ENCODE data around the gene PAFAH1B2.

PAFAH1B2 gene

DNA sequence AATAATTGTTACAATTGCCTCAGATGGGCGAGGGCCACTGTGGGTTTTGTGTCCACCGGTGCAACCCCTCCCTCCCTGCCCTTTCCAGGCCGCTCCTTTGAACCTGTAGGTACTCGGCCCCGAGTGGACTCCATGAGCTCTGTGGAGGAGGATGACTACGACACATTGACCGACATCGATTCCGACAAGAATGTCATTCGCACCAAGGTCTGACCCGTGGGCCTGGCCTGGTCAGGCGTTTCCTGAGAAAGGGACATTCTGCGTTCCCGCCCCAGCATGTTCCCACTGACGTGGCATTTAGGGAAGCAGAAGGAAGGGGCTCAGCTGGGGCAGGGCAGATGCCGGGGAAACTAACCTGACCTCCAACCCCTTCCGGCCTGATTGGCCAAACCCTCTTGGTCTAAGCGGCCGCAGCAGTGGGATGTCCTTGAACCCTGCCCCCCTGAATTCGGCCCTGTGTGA lies 44.6 kb downstream of the PAFAH1B2 start:
- DNase-seq (ENCODE audit: low read depth) = no peak

DNA sequence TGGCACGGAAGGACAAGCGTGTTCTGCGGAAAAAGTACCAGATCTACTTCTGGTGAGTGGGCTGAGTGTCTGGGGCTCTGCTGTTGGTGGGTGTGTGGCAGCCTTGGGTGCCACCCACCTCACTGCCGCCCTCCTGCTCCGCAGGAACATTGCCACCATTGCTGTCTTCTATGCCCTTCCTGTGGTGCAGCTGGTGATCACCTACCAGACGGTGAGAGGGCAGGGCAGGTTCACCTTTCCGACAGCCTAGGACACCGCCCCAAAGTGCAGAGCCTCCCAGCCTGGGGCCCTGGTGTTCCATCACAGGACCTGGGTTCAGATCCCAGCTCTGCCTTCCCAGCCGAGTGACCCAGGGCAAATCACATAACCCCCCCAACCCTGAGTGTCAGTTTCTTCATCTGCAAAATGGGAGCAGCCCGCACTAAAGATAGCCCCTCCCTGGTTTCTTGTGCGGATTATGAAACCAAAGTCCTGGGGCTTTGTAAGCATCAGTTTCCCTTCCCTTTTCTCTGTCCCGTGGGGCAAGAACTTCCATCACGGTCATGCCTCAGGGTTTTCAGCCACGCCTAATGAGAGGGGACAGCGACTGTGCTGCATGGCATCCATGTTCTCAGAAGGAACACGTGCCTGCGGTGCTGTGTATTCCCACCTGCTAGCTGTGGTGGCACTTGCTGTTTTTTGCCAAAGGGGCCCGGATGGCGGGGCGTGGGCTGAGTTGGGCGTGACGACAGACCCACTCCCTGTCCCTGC lies 45.3 kb downstream of the PAFAH1B2 start:
- DNase-seq (ENCODE audit: low read depth) = no peak

DNA sequence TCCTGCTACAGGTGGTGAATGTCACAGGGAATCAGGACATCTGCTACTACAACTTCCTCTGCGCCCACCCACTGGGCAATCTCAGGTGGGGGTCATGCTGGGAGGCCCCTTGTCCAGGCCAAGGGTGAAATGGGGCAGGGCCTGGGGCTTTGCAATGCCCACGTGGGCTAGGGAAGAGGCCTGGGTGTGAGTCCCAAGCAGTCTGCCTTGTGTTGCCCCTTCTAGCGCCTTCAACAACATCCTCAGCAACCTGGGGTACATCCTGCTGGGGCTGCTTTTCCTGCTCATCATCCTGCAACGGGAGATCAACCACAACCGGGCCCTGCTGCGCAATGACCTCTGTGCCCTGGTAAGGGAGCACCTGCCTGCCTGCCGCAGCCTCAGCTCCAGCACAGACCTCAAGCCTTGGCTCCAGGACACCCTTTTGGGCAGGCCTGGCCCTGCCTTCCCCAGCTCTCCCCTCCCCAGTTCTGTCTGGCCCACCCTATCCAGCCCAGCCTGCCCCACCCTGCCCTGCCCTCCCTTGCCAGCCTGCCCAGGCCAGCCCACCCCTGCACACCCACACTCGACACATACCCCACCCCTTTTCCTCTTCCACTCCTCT lies 46.0 kb downstream of the PAFAH1B2 start:
- DNase-seq (ENCODE audit: low read depth) = no peak

DNA sequence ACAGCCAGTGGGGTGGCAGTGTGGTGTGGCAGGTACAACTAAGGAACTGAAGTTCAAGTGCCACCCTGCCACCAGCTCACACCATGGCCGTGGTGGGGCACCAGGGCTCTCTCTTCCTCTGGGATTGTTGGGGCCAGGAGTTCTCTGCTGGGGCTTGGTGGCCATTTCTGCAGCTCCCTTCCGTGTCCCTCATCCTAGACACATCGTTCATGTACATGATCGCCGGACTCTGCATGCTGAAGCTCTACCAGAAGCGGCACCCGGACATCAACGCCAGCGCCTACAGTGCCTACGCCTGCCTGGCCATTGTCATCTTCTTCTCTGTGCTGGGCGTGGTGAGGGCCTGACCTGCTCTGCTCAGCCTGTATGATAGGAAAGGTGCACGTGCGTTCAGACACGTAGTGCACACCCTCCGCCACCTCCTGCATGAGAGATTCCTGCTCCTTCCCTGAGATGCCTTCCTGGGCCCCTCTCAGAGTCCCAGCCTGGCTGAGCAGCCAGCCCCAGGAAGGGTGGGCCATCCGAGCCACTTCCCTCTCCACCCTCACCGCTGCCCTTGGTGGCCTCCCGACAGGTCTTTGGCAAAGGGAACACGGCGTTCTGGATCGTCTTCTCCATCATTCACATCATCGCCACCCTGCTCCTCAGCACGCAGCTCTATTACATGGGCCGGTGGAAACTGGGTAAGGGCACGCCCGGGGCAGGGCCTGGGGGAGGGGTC lies 47.8 kb downstream of the PAFAH1B2 start:
- DNase-seq (ENCODE audit: low read depth) = no peak

DNA sequence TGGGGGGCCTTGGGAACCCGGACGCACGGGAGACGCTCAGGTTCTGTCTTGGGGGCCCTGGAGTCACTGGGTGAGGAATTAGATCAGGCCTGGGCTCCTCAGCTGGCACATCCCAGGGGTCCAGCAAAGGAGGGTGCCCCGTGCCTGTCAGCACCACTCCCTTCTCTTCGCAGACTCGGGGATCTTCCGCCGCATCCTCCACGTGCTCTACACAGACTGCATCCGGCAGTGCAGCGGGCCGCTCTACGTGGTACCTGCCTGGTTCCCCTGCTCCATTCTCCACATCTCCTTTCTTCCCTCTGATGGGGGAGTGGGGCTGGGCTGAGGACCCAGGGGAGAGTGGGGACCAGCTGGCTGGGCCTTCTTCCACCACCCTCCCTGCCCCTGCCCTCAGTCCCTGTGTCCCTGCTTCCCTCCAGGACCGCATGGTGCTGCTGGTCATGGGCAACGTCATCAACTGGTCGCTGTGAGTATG lies 48.4 kb downstream of the PAFAH1B2 start:
- DNase-seq (ENCODE audit: low read depth) = no peak

DNA sequence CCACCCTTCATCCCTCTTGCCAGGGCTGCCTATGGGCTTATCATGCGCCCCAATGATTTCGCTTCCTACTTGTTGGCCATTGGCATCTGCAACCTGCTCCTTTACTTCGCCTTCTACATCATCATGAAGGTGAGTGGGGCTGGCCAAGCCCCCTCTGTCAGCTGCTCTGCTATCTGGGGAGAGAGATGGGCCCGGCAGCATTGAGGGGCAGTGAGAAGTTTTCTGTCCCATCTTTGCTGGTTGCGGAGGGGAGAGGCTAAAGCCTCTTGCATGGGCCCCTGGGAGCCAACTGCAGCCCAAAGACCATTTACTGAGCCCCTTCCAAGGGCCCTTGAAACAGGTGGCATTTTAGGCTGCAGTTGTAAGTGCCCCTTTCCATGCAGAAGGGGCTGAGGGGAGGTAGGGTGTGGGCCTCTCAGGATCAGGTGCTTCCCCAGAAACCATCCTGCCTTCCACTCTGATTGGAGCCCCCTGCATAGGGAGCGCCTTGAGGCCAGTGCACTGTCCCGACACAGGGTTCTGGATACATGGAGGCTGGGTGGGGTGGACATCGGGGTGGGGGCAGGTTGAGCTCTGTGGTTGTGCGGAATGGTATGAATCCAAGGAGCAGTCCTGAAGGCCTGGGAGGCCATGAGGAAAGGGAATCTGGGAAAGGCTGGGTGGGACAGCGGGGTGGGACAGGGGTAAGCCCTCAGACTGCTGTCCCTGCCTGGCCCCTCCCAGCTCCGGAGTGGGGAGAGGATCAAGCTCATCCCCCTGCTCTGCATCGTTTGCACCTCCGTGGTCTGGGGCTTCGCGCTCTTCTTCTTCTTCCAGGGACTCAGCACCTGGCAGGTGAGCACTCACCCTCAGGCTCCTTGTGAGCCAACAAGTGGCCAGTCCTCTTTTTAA lies 49.3 kb downstream of the PAFAH1B2 start:
- DNase-seq (ENCODE audit: low read depth) = no peak

DNA sequence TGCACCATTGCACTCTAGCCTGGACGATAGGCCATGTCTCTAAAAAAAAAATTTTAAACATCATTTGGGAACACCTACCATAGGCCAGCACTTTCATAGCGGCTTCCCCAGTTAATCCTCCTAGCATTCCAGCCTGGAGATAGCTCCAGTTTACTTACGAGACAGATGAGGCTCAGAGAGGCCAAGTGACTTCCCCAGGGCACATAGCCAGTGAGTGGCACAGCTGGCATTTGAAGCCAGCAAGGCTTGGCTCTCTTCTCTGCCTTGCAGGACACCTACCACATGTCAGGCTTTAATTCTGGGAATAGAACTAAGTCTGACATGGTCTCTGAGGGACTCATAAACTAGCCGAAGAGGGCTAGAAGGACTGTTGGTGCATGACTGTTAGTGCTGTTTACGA lies 50.2 kb downstream of the PAFAH1B2 start:
- DNase-seq (ENCODE audit: low read depth) = no peak

DNA sequence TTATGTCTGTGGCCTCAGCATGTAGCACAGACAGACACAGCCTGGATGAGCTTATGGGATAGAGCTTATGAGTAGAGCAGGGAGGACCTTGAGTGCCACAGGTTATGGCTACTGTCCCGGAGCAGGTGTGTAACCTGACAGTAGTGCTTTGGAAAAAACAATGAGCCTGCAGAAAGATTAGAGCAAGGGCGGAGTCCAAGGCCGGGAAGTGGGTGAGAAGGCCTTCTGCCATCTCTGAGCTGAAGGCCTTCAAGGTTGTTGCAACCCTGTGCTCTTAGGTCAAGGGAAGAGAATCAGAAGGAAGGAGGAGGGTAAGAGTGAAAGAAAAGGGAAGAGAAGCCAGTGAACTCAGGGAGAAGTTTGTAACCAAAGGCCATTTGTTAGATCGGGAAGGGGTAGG lies 51.2 kb downstream of the PAFAH1B2 start:
- DNase-seq (ENCODE audit: low read depth) = no peak

DNA sequence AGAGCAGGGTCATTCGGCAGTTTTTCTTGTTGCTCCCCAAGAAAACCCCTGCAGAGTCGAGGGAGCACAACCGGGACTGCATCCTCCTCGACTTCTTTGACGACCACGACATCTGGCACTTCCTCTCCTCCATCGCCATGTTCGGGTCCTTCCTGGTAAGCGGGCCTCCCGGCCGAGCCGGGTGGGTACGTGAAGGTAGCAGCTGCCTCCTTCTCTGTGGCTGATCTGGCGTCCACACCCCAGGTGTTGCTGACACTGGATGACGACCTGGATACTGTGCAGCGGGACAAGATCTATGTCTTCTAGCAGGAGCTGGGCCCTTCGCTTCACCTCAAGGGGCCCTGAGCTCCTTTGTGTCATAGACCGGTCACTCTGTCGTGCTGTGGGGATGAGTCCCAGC lies 51.7 kb downstream of the PAFAH1B2 start:
- no peak for DNase-seq (ENCODE audit: low read depth)

DNA sequence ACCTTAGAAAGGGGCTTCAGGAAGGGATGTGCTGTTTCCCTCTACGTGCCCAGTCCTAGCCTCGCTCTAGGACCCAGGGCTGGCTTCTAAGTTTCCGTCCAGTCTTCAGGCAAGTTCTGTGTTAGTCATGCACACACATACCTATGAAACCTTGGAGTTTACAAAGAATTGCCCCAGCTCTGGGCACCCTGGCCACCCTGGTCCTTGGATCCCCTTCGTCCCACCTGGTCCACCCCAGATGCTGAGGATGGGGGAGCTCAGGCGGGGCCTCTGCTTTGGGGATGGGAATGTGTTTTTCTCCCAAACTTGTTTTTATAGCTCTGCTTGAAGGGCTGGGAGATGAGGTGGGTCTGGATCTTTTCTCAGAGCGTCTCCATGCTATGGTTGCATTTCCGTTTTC lies 52.9 kb downstream of the PAFAH1B2 start:
- DNase-seq (ENCODE audit: low read depth) = no peak

DNA sequence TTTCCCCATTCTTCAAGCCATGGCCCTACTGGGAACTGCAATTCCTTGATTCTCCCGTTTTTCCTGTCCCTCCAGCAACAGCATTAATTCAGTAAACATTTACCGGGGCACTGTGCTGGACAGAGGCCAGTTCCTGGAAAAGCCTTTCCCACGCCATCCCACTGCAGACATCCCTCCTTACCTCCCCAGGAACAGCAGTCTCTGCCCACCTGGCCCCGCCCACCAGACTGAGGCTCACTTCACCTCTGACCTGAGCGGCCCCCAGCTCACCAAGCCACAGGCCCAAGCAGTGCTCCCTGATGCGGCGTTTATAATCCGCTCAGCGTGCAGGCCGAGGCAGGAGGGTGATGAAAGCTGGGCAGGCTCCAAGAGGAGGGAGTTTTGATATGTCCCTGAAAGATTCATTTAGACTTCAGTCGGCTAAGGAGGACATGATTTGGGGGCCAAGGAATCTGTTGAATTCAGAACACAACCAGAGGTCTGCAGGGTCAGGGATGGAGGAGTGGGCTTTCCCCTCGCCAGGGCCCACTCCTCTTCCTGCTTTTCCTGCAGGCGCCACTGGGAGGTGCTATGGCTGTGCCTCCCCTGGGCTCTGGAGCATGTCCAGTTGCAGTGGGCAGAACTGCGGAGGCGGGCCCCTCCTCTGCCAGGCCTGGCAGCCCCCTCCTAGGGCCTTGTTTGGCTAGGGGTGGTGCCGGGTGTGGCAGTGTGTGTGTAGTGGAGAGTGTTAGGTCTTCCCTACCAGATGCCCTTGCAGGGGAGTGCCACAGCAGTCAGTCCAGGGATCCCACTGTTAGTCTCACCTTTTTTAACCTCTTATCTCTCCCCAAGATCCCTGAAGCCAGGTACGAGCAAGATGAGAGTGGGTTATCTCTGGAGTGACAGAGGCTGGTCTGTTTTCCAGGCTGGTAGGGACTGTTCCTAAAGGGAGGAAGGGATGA lies 53.7 kb downstream of the PAFAH1B2 start:
- DNase-seq (ENCODE audit: low read depth) = no peak

DNA sequence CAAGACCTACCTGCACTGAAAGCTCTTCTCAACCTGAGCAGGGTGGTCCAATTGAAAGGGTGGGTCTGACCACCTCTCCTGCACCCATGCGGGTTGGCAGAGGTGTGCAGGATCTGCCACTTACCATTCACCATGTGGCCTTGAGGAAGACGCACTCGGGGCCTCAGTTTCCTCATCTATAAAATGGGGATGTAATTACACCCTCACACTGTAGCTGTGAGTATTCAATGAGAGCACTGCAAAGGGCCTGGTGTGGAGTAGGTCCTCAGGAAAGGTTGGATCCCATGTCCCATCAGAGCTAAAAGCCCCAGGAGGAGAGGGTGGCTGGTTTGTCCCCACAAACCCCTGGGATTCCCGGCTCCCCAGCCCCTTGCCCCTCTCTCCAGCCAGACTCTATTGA lies 54.5 kb downstream of the PAFAH1B2 start:
- DNase-seq (ENCODE audit: low read depth) = no peak

DNA sequence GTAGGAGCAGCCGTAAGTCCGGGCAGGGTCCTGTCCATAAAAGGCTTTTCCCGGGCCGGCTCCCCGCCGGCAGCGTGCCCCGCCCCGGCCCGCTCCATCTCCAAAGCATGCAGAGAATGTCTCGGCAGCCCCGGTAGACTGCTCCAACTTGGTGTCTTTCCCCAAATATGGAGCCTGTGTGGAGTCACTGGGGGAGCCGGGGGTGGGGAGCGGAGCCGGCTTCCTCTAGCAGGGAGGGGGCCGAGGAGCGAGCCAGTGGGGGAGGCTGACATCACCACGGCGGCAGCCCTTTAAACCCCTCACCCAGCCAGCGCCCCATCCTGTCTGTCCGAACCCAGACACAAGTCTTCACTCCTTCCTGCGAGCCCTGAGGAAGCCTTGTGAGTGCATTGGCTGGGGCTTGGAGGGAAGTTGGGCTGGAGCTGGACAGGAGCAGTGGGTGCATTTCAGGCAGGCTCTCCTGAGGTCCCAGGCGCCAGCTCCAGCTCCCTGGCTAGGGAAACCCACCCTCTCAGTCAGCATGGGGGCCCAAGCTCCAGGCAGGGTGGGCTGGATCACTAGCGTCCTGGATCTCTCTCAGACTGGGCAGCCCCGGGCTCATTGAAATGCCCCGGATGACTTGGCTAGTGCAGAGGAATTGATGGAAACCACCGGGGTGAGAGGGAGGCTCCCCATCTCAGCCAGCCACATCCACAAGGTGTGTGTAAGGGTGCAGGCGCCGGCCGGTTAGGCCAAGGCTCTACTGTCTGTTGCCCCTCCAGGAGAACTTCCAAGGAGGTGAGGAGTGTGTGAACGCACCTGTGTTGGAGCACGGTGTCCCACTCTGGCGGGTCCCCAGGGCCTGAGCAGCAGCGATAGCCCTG lies 55.2 kb downstream of the PAFAH1B2 start, which contains the start of gene TAGLN:
TSS of gene TAGLN (plus strand) at position 318 of the 863 bp plus-strand sequence. CDS start 3,644 bp downstream, outside the sequence.
- peak; percentile 69 for DNase-seq (ENCODE audit: low read depth)

DNA sequence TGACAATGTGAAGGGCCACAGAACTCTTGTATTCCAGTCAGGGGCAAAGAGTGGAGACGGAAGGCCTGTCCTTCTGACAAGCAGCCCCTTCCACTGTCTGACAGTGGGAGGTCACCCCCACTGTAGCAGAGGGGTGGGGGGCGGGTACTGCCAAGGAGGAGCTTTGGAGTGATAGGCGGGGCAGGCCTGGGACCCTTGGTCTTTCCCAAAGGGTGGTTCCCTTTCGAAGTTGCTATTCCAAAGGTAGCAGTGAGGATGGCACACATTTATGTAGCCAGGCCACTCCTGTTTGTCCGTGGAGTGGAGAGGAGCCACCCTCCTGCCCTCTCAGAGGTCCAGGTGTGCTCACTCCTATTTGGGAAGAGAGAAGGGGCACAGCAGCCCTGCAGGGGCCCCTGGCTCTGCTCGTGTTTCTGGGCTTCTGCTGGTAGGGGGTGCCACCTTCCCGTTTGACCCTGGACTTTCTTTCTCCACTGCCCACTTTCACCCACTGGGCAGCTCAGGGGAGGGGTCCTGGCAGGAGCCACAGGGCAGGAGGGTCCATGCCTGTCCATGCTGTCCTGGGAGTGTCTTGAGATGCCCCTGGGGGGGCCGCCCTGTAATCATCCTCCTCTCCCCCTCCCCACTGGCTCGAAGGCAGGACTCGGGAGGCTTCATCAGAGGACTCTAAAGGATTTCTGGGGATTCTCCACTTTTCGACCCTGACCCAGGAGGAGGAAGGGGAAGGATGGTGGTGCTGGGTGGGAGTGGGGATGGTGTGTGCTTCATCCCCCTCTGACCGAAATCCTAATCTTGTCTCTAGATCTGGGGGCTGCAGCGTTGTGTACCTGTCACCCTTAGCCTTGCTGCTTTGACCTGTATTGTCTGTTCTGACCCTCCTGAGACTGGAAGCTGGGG lies 56.1 kb downstream of the PAFAH1B2 start:
- no peak for DNase-seq (ENCODE audit: low read depth)

DNA sequence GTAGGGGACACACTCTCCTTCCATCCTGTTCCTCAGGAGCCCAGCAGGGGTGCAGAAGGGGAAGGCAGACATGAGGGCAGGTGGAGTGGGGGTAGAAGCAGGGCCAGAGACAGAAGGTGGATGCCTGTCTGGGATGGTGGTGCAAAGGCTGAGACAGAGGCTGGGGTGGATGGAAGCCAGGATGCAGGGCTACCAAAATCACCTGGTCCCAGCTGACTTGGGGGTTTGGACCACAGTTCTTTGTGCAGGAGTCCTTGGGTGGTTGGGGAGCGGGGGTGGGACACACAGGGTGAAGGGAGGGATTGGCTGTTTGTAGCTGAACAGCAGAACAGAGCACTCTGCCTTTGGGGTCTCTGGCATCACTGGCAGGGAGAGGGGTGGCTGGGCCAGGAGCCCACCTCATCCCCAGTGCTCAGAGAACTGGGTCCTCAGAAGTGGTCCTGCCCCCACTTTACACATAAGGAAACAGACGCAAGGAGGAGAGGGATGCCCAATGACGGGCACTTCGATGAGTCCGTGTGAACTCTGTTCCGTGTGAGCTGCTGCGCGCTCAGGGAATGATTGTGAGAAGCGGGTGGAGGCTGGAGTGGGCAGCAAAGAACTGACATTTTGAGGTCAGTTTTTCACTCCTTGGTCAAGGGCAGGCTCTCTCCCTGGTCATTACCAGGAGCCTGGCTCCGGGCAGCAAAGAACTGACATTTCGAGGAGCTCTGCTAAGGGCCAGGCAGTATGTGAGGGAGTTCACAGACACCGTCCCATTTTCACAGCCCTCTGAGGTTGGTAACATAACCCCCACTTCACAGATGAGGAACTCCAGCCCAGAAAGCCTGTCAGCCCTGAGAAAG lies 56.9 kb downstream of the PAFAH1B2 start:
- DNase-seq (ENCODE audit: low read depth) = no peak

DNA sequence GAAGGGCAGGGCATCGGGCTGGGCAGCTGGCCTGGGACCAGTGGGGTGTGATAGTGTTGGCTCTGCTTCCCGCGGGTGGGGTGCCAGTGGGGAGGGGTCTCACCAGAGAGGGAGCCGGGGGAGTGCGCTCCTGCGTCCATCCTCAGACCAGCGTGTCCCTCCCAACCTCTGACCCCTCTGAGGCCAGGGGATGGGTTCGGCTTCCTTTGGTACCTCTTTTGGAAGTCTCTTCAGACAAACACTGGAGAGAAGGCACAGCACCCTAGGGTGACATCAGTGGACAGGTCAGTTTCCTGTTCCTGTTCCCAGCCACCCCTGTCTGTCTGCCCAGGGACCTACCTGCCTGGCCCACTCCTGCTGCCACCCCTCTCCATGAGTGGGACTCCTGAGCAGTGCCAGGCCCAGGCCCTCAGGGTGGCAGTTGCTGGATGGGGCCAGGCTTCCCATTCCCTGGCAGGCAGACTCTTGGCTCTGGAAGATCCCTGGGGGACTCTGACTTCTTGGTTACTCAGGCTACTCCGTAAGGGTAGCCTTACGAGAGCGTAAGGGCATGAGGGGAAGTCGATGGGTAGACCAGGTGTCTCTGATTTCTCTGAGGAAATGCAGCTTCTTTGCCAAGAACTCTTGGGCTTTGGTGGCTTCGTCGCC lies 57.7 kb downstream of the PAFAH1B2 start:
- no peak for DNase-seq (ENCODE audit: low read depth)

DNA sequence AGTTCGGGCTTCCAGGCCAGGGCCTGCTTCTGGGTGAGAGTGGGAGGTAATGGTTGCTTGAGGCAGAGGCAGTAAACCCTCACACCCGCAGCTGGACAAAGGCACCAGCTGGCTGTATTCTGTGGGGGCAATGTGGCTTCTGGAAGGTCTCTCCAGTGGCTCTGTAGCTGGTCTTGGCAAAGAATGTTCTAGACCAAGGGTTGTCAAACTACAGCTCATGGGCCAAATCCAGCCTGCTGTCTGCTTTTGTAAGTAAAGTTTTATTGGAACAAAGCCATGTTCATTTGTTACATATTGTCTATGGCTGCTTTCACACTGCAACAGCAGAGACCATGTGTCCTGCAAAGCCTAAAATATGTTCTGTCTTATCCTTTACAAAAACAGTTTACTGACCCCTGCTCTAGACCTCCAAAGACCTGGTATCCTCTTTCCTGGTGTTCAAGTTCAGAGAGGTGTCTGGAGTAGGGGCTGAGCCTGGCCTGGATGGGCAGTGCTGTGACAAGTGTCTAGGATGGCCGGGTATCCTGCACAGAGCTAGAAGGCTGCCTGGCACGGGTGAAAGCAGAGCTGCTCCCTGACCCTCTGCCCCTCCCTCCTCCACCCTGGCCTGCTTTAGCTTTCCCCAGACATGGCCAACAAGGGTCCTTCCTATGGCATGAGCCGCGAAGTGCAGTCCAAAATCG lies 58.4 kb downstream of the PAFAH1B2 start:
- DNase-seq (ENCODE audit: low read depth) = no peak
